KBM-7 (cell line): ENCODE results near the gene RNF220.

Source experiments
- DNase-seq: peaks from one replicate; pipeline ENCODE4 v3.0.0-alpha.2; 2015
- in situ Hi-C: fragments of 300-500 bp; cut with MboI; formaldehyde crosslinking; loops from 2 replicates; pipeline ENCODE4 v1.14.3; 2020; ENCODE audit warnings: low sequenced_read_pairs, low pct_unique_long_range_greater_than_20kb, mixed read lengths

RNF220 gene

GRCh38 chr1:44405031-44405797 is at the start of gene RNF220:
TSS of gene RNF220 (plus strand) at chr1:44405255.
- in situ Hi-C loops: no loop called here
- peak; percentile 86 for DNase-seq

GRCh38 chr1:44355582-44356305 is 49.3 kb upstream of the RNF220 start:
- in situ Hi-C loops: no loop called here
- DNase-seq: no peak

- in situ Hi-C loops: no loop called here
- DNase-seq: no peak
Observed at GRCh38 chr1:44357710-44358109, 47.3 kb upstream of the RNF220 start.

DNA sequence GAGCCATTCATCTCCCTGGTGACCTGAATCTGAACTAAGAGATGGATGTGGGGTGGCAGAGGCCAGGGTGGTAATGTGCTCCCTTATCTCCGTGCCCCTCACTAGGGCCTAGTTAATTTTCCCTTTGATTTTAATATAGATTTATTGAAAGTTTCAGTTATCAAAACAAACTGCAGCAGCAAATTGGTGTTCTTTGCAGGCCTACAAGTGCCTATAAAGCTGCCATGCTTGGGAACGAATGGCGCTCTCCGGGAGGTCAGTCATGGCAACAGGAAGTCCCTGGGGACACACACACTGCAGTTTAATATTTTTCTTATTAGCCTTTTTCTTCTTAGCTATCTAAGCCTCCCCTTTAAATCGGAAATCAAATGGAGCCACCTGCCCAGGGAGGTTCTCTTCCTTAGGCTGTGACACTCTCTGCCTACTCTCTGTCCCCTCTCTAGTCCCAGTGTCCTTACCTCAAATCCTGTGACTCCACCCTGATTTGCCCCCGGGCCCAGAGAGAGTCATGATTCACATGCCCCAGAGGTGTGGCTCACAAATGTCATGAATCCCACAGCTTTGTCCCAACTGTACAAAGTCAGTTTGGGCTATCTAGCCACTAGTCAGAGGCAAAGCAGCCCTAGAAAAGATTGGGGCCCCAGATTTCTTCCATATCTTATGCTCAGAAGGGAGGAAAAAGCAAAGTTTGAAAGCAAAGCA is 45.7 kb upstream of the RNF220 start:
- no peak for DNase-seq
- in situ Hi-C loops: no loop called here

DNA sequence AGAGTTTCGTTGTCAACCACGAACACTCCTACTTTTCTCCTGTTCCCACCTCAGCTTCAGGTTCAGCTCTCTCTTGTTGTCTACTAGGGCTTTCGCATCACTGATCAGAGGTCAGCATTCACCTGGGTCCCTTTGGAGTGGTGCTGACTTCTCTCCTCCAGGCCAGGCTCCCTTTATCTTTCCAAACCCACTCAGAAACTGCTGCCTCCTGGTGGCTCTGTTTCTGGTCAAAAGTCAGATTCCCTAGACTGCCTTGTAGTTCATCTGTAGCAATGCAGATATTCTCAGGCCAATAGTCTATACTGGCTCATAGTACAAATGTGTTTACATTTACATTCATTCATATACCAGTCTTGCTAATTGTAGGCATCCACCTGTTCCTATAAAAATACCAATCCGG is 43.6 kb upstream of the RNF220 start:
- DNase-seq: no peak

DNA sequence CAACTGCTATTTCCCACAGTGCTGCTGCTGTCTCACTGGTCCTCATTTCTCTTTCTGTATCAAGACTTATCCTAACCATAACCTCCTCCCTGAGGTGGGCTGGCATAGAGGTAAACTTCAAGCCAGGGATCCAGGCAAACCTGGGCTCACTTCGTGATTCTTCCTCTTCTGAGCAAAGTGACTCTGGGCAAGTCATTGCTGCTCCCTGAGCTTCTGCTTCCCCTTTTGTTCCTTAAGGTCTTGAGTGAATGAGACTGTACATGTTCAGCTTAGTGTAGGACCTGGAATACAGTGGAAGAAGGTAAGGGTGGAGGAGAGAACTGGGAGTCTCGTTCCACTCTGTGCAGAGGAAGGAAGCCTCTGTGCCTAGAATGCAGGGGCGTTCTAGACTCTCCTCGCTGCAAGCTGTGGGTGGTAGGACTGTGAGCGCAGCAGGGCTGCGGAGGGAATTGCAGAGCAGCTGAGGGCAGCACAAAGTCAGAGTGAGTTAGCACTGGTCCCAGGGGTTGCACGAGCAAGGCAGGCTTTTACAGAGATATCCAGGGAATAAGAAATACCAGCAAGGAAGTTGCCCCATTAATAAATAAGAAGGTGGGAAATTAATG is 38.6 kb upstream of the RNF220 start:
- in situ Hi-C loops: no loop called here

More for the DNA sequence above, 43.6 kb upstream of the RNF220 start:
- in situ Hi-C loops: no loop called here

GRCh38 chr1:44367944-44368343 is 37.1 kb upstream of the RNF220 start:
- no peak for DNase-seq
- in situ Hi-C loops: no loop called here

More for the DNA sequence above, 38.6 kb upstream of the RNF220 start:
- DNase-seq: no peak

- in situ Hi-C loops: no loop called here
- DNase-seq: no peak
Observed at GRCh38 chr1:44368471-44369151, 36.4 kb upstream of the RNF220 start.

DNA sequence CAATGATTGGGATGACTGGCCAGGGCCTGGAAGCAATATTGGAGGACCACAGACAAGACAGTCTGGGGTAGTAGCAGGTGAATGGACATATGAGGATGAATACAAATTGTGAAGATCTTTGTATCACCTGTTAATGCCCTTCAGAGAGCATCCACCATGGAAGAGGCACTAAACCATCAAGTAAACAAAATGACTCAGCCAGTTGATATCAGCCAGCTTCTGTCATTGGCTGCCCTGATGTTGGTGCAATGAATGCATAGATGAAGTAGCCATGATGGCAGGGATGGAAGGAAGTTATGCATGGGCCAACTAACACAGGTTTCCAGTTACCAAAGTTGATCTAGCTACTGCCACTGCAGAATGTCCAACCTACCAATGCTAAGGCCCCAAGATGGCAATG is 33.8 kb upstream of the RNF220 start:
- in situ Hi-C loops: no loop called here

DNA sequence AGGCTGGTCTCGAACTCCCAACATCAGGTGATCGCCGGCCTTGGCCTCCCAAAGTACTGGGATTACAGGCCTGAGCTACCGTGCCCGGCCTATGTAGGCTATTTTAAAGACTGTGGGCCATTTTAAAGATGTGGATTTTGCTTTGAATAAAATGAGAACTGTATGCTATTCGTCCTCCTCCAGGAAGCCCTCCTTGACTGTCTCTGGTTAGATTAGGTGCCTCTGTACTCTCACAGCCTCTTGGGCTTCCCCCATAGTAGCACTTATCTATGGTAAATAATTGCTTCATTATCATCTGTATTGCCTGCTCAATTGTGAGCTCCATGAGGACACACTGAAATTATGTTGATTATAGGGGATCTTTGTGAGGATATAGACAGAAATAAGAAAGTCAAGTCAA is 29.5 kb upstream of the RNF220 start:
- in situ Hi-C loops: loop anchor here (25.0 kb wide), 1 partner anchor 212 kb away; no protein-coding TSS in a partner anchor
- no peak for DNase-seq

More for the DNA sequence above, 33.8 kb upstream of the RNF220 start:
- no peak for DNase-seq

GRCh38 chr1:44377925-44378784 is 26.9 kb upstream of the RNF220 start:
- DNase-seq: peak; percentile 73
- in situ Hi-C loops: loop anchor here (25.0 kb wide), 1 partner anchor 209 kb away; no protein-coding TSS in a partner anchor

GRCh38 chr1:44380666-44381177 is 24.3 kb upstream of the RNF220 start:
- in situ Hi-C loops: loop anchor here (25.0 kb wide), 1 partner anchor 207 kb away; no protein-coding TSS in a partner anchor
- DNase-seq: no peak

- no peak for DNase-seq
- in situ Hi-C loops: loop anchor here (25.0 kb wide), 1 partner anchor 199 kb away; no protein-coding TSS in a partner anchor
Observed at GRCh38 chr1:44388551-44388950, 16.5 kb upstream of the RNF220 start.

DNA sequence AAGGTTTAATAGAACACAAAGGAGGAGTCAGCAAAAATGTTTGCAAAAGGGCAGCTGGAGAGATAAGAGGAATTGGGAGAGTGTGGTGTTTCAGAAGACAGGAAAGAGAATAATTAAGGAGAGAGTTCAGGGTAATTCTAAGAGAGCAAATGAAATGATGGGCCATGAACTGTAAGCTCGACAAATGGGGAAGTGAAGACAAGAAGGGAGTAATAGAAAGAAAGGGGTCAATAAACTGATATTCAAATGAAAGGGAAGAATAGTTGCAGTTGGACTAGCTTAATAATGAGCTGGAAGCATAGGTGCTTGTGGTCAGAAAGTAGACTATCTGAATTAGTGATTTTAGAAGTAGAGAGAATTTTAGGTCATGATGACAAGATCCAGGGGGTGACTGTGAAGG is 15.6 kb upstream of the RNF220 start:
- DNase-seq: peak; percentile 12
- in situ Hi-C loops: loop anchor here (25.0 kb wide), 1 partner anchor 198 kb away; no protein-coding TSS in a partner anchor

DNA sequence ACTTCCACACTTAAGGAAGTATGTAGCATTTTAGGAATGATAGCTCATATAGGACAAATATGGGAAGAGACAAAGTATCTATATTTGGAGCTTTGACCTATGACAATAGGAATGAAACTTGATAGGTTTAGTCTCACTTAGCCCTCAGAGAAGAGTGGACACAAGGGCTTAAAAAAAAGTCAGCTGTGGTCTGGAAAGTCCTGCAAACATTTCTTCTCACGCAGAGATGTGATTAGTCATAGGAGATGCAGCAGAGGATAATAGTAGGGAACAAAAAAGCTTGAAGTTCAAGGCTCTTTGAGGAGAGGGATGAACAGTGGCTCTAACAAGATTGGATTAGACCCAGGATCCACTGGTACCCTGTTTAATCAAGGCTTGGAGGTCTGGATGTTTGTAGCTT is 14.8 kb upstream of the RNF220 start:
- in situ Hi-C loops: loop anchor here (25.0 kb wide), 1 partner anchor 197 kb away; no protein-coding TSS in a partner anchor
- DNase-seq: no peak

GRCh38 chr1:44401256-44402228 is 3.5 kb upstream of the RNF220 start:
- no peak for DNase-seq
- in situ Hi-C loops: no loop called here
